GM13976 (cell line): ENCODE measurements around the gene LACTB.

Experiments used
- DNase-seq: peaks from one replicate; pipeline ENCODE4 v3.0.0; 2012; ENCODE audit warnings: low spot score
- CTCF ChIP-seq: IDR thresholded peaks from 2 replicates; pipeline ENCODE4 v1.5.1; 2012; ENCODE audit warnings: borderline replicate concordance, mild to moderate bottlenecking; ENCODE audit not compliant: insufficient read depth; ENCODE audit errors: extremely low read depth, missing control alignments, control extremely low read depth
- in situ Hi-C: fragments of 300-500 bp; cut with MboI; formaldehyde crosslinking; loops from one replicate; pipeline ENCODE4 v1.12.0; 2022; ENCODE audit warnings: low sequenced_read_pairs, mixed read lengths, inconsistent platforms; ENCODE audit not compliant: unreplicated experiment

LACTB gene

GRCh38 chr15:63121382-63122001 lies at the start of gene LACTB:
Gene LACTB (plus strand): TSS chr15:63121861. CDS start chr15:63121872, 11 bp downstream.
- peak; percentile 89 for DNase-seq
- in situ Hi-C loops = no loop called here
- TF ChIP-seq CTCF = no peak

- in situ Hi-C loops = no loop called here
- no peak for TF ChIP-seq CTCF
- no peak for DNase-seq
These were observed 49.5 kb upstream of the LACTB start for GRCh38 chr15:63072023-63072650.

GRCh38 chr15:63072809-63073277 lies 48.8 kb upstream of the LACTB start:
- in situ Hi-C loops = no loop called here
- TF ChIP-seq CTCF = no peak
- DNase-seq = no peak

GRCh38 chr15:63073497-63074172 lies 48.0 kb upstream of the LACTB start:
- in situ Hi-C loops = no loop called here
- no peak for DNase-seq

GRCh38 chr15:63075015-63075983 lies 46.4 kb upstream of the LACTB start:
- DNase-seq = no peak
- TF ChIP-seq CTCF = no peak

More at GRCh38 chr15:63073497-63074172, 48.0 kb upstream of the LACTB start:
- TF ChIP-seq CTCF = no peak

More at GRCh38 chr15:63075015-63075983, 46.4 kb upstream of the LACTB start:
- in situ Hi-C loops = no loop called here
